AG04450 (cell line): ENCODE measurements around the gene AURKAIP1. TPM values are rescaled to one million over a fixed set of nuclear protein-coding genes. Genes with fewer than 3 reads are reported as not detected.

Experiments
- CTCF ChIA-PET: fragments of 300-600, 350-600 bp; formaldehyde crosslinking; extraction: SDS; loops from one replicate; lab custom pipeline; 2022; ENCODE audit warnings: antibody characterized with exemption, inconsistent platforms; lab: Charles Lee
- POLR2A ChIA-PET: fragments of 350-600 bp; formaldehyde crosslinking; extraction: SDS; loops from one replicate; lab custom pipeline; 2021; ENCODE audit warnings: antibody characterized with exemption, inconsistent platforms; lab: Yijun Ruan, JAX
- DNase-seq: peaks from one replicate; pipeline ENCODE4 v3.0.0-alpha.2; 2011; ENCODE audit warnings: low read depth, low spot score
- H3K27ac ChIP-seq: one replicate; pipeline ENCODE4 v1.5.1; 2012; ENCODE audit warnings: low read depth, low read length, control low read depth
- H3K27me3 ChIP-seq: one replicate; pipeline ENCODE4 v1.6.0; 2012; ENCODE audit warnings: low read length; ENCODE audit not compliant: control insufficient read depth, insufficient read depth
- H3K4me3 ChIP-seq: 2 replicates; pipeline ENCODE4 v1.5.1; 2011; ENCODE audit warnings: mild to moderate bottlenecking, low read depth, low read length, control low read depth
- H3K9me3 ChIP-seq: 2 replicates; pipeline ENCODE4 v1.5.1; 2012; ENCODE audit warnings: low read length; ENCODE audit not compliant: control insufficient read depth, insufficient read depth
- CTCF ChIP-seq: IDR thresholded peaks from 2 replicates; pipeline ENCODE4 v1.5.1; 2011; ENCODE audit warnings: low read depth, low read length, control low read depth, inconsistent platforms
- polyA plus RNA-seq: library from polyadenylated mRNA; depleted of rRNA; stranded (reverse); fragments of >200 nt; gene quantifications from 2 replicates; pipeline ENCODE4 v1.2.3, GENCODE V29; 2011

The AURKAIP1 gene
- polyA plus RNA-seq, 1 experiment, result 54.3 TPM

GRCh38 chr1:1341549-1342021, 33.4 kb downstream of the AURKAIP1 start:
- TF ChIP-seq CTCF, result no peak
- no peaks in the 10 kb centered on the region for H3K27me3 ChIP-seq
- H3K4me3 ChIP-seq, result no peak overlapping the region
- ChIA-PET CTCF (no interaction called here), POLR2A (no interaction called here)
- peaks cover 3% of the 10 kb centered on the region; the same call in 1 of the 2 replicates for H3K9me3 ChIP-seq
- no peak overlapping the region for H3K27ac ChIP-seq
- DNase-seq, result no peak

- Histone ChIP-seq H3K9me3 (peaks cover 3% of the 10 kb centered on the region; the same call in 1 of the 2 replicates), H3K27ac (no peak overlapping the region), H3K27me3 (no peaks in the 10 kb centered on the region), H3K4me3 (no peak overlapping the region)
- no peak for DNase-seq
- CTCF ChIA-PET, result no interaction called here
- POLR2A ChIA-PET, result no interaction called here
- no peak for TF ChIP-seq CTCF
Measured at GRCh38 chr1:1340791-1341548, 34.0 kb downstream of the AURKAIP1 start.

GRCh38 chr1:1340185-1340584, 34.8 kb downstream of the AURKAIP1 start:
- Histone ChIP-seq H3K9me3 (peaks cover 3% of the 10 kb centered on the region; the same call in 1 of the 2 replicates), H3K4me3 (no peak overlapping the region), H3K27ac (no peak overlapping the region), H3K27me3 (no peaks in the 10 kb centered on the region)
- DNase-seq, result no peak
- CTCF ChIA-PET, result no interaction called here
- no peak for TF ChIP-seq CTCF
- POLR2A ChIA-PET, result interaction anchor here (1.1 kb wide), 1 partner anchor 10 kb away, joined by 3 read pairs; no protein-coding TSS in a partner anchor

GRCh38 chr1:1338278-1338677, 36.7 kb downstream of the AURKAIP1 start:
- Histone ChIP-seq H3K9me3 (peaks cover 3% of the 10 kb centered on the region; the same call in 1 of the 2 replicates), H3K27ac (no peak overlapping the region), H3K4me3 (no peak overlapping the region), H3K27me3 (no peaks in the 10 kb centered on the region)
- DNase-seq, result no peak
- no peak for TF ChIP-seq CTCF
- POLR2A ChIA-PET, result no interaction called here
- CTCF ChIA-PET, result no interaction called here

- ChIA-PET POLR2A (no interaction called here), CTCF (no interaction called here)
- H3K9me3 ChIP-seq, result peaks cover 3% of the 10 kb centered on the region; the same call in 1 of the 2 replicates
- no peak for DNase-seq
- no peak for TF ChIP-seq CTCF
- H3K27me3 ChIP-seq, result no peaks in the 10 kb centered on the region
- no peak overlapping the region for H3K4me3 ChIP-seq
- no peak overlapping the region for H3K27ac ChIP-seq
Measured at GRCh38 chr1:1337793-1338147, 37.2 kb downstream of the AURKAIP1 start.
